GM18519 (cell line): ENCODE data around the gene NSF.
"Not testable (repeated sequence)": the region's sequence is repeated elsewhere in the genome, so short reads cannot be mapped to it uniquely, and the experiment has no call there.

ENCODE experiments used
- ATAC-seq: cut with Tn5 transposase; IDR thresholded peaks from one replicate; pipeline ENCODE4 v1.9.1; 2021; ENCODE audit warnings: mild to moderate bottlenecking, moderate library complexity; ENCODE audit not compliant: unreplicated experiment, low FRiP score

Gene NSF

DNA sequence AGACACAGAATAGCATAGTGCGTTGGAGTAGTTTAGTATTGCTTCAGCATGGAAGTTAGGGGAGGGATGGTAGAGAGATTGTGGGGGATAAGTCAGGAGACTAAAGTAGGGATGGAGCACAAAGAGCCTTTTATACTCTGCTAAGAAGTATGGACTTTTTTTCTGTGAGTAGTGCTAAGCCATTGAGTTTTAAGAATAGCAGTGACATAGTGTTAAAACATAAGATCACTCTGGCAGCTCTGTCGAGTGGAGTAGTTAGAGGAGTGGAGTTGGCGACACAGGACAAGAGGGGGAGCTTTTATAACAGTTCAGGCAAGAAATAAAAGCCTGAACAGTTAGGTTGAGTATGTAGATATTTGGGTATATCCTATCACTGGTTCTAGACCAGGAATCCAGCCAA lies 106.1 kb downstream of the NSF start:
- not testable (repeated sequence) for ATAC-seq

DNA sequence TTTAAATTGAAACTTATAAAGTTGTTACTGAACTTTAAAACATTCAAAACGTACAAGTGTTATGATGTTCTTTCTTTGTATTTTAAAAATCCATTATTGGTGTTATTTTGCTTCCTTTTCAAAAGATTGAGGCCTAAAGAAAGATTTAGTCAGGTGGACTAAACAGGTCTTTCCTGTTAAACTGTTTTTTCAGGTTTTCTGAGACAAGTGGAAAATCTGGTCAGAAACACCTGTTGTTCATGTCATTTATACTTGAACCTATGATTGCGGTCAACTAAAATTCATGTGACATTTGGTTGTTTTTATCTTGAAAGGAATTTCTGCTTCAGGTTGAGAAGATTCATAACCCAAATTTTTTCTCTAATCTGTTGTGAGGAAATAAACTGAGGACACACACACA lies 108.5 kb downstream of the NSF start:
- not testable (repeated sequence) for ATAC-seq

GRCh38 chr17:46717999-46718398 lies 127.5 kb downstream of the NSF start:
- ATAC-seq = no peak

DNA sequence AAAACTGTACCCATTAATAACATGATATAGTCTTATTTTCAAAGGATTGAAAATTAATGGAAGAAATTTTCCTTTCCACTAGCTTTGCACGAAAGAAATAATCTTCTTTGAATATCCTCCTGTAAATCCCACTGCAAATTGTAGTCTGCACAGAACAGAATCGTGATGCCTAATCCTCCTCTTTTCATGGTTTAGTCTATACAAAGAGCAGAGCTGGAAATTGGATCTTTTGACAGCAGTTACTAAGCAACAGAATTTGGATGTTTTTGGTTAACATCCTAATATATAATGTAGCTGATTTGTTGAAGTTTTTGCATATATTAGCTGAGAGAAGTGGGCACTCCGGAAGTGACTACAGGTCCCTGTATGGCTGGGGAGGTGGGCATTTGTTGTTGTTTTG lies 129.4 kb downstream of the NSF start:
- ATAC-seq = no peak

- no peak for ATAC-seq
Observed at GRCh38 chr17:46720408-46720807, 129.9 kb downstream of the NSF start.

- ATAC-seq = no peak
Observed at GRCh38 chr17:46722662-46723285, 132.3 kb downstream of the NSF start.

DNA sequence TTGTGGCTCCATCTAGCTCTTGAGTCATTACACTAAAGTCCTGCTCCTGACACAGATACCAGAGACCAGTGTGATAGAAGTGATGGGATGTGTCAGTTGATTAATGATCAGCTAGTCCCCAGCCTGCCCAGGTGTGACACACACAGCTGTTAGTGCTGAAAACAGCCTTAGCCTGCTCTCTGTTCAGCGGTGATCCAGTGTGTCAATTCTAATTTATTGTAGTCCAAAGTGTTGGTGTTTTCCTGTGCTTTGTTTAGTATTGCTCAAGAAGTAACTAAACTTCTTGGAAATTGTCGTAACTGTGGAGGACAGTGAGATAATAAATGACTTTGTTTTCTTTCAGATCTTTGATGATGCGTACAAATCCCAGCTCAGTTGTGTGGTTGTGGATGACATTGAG lies 135.7 kb downstream of the NSF start:
- ATAC-seq = no peak

DNA sequence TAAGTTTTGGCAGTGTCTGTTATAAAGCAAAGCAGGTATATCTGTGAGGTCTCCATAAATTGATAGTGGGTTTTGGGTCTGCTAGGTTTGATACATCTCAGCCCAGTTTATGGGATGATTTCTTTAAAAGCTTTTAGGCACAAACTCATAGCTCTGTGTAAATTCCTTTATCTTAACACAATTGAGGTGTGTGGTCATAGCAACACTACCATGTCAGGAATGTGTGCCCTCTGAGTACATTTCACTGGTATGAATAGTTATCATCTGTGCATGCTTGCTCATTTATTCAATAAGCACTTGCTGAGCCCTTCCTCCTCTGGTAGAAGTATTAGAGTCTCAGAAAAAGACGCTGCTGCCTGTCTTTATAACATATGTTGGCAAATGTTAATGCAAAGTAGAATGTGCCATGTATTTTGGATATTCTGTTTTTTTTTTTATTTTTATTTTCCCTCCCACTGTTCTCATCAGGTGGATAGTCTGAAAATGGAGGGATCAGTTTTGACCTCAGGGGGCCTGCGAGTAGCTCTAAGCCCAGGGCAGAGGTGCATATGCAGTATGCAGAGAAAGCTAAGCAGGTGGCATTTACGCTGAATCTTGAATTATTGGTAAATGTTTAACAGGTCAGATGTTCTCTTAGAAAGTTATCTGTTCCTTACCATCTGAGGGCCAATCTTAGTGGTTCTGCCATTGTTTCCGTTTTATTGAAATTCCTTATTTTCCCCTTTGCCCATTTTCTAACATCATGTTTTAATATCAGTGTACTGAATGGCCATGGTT lies 137.3 kb downstream of the NSF start:
- no peak for ATAC-seq

- ATAC-seq = no peak
Observed at GRCh38 chr17:46730026-46730425, 139.6 kb downstream of the NSF start.

DNA sequence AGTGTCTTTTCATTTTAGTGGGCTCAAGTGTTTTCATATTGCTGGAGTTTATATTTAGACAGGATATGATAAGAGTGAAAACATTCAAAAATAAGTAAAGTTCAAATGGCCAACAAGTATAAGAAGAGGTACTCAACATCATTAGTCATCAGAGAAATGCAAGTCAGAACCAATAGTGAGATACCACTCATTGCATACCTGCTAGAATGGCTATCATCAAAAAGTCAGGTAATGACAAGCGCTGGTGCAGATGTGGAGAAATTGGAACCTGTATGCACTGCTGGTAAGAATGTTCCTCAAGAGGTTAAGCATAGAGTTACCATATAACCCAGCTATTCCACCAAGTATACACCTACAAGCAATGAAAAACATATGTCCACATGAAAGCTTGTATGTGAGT lies 140.2 kb downstream of the NSF start:
- ATAC-seq = no peak

DNA sequence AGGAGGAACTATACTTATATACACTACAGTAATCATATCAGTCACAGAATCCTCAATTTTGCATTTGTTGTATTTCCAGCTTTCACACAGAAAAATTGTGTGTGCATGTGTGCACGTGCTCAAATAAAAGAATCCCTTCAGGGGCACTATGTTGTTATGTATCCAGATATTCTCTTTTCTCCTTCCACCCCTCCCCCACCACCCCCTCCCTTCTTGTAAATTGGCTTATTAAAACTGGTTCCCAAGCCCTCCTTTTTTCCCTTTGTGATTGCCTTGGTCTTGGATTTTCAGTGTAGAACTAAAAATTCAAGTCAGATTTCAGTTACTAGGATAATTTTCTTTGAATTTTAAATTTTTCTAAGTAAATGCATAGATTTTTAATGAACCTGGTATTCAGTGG lies 141.7 kb downstream of the NSF start:
- no peak for ATAC-seq

GRCh38 chr17:46732754-46733398 lies 142.4 kb downstream of the NSF start:
- ATAC-seq = no peak

- ATAC-seq = no peak
Observed at GRCh38 chr17:46733837-46734475, 143.5 kb downstream of the NSF start.

- no peak for ATAC-seq
Observed at GRCh38 chr17:46736100-46736499, 145.6 kb downstream of the NSF start.

DNA sequence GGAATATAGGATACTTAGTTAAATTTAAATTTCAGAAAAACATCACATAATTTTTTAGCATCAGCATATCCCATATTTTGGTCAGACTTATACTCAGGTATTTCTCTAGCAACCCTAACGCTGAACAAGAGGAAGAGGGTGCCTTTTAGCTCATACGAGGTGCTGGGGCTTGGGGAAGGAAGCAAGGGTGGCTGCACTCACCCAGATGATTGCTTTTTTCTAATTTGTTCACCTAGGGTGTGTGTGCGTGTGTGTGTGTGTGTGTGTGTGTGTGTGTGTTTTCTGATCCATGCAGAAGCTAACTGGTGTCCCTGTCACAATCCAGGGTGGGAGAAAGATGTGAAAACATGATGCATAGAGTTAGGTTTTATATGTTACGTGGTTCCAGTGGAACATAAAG lies 146.9 kb downstream of the NSF start:
- no peak for ATAC-seq

- ATAC-seq = no peak
Observed at GRCh38 chr17:46738544-46738943, 148.1 kb downstream of the NSF start.

GRCh38 chr17:46739982-46740381 lies 149.5 kb downstream of the NSF start:
- ATAC-seq = no peak

DNA sequence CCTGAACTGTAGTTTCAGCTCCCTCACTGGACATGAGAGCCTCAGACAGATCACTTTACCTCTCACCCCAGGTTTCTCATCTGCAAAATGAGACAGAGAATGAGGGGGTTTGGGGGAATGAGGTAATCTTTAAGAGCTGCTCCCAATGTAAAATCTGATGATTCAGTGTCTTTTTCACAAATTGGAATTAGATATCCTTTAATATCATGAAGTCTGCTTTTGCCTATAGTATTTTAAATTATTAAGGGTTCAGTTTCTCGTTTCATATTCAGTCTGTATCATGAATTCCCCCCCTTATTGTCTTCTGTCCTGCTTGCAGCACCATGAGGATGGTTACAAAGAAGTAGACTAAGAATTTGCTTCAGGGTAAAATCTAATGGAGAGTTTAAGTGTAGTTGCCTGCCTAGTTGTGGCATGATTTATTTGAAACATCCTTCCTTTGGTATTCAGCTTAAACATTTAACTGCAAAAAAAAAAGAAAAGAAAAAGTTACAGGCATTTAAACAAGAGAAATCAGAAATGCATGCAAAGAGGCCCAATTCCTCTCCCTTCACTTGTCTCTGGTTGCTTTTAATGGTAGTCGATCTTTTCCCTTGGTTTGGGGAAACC lies 150.8 kb downstream of the NSF start:
- no peak for ATAC-seq

DNA sequence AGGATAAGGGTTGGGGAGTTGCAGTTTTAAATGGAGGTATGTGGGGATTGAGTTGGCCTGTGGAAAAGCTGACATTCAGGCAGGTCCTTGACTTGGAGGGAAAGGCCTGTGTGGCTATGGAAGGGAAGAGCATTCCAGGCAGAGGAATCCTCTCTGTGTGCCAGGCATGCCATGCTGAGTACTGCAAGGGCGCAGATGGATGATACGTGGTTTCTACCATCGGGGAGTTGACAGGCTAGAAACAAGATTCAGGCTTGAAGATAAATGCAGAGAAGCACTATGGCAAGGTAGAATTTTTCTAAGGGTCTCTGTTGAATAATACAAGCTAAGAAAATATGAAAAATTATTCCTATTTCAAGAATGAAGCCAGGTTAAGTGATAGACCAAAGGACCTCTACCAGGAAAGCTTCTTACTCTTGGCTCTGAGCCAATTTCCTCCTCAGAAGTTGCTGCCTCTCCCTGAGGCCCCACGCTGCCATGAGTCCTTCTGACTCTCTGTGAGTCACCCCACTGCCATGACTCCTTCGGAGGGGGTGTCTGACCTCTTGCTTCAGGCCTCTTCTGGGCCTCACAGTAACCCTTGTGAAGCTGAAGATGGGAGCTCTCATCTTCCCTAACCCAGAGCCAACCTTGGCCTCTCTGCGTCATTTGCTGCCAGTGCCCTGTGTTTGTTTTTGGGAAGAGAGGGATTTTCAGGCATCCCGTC lies 152.2 kb downstream of the NSF start:
- no peak for ATAC-seq

DNA sequence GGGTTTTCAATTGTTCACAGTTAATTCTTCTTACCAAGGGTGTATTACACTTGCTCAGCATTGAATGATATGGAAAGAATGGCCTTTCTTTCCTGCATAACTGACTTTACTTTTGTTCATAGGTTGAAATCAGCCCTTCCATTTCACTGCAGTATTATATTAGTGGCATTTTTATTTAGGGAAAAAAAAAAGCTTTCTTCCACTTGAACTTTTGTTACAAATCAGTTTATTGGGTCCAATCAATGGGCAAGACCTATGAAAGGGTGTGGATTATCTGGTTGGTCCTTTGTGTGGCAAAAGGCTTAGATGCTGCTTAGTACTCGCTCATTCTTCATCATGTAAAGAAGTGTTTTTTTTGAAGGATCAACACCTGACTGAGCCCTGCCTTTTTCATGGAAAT lies 154.0 kb downstream of the NSF start:
- no peak for ATAC-seq
